Dendritic cell treated with granulocyte-macrophage colony-stimulating factor and Interleukin-4, amounts not matched to agents 40 ng/mL and 50 ng/mL, for 4 days (primary cell): ENCODE data around the gene ETNPPL.

Experiments
- H3K27ac Mint-ChIP-seq: one replicate; pipeline ENCODE4 v1.8.0; 2022; ENCODE audit warnings: mild to moderate bottlenecking, mixed read lengths
- H3K27me3 Mint-ChIP-seq: one replicate; pipeline ENCODE4 v1.8.0; 2022; ENCODE audit warnings: mild to moderate bottlenecking, mixed read lengths
- H3K36me3 Mint-ChIP-seq: one replicate; pipeline ENCODE4 v1.8.0; 2022; ENCODE audit warnings: low read depth, mixed read lengths
- H3K4me1 Mint-ChIP-seq: one replicate; pipeline ENCODE4 v1.8.0; 2022; ENCODE audit warnings: low read depth, mixed read lengths
- H3K4me3 Mint-ChIP-seq: one replicate; pipeline ENCODE4 v1.8.0; 2022; ENCODE audit warnings: mild to moderate bottlenecking, moderate library complexity, mixed read lengths
- H3K9me3 Mint-ChIP-seq: one replicate; pipeline ENCODE4 v1.8.0; 2022; ENCODE audit warnings: mixed read lengths
- intact Hi-C: fragments of 100-400 bp; cut with micrococcal nuclease; formaldehyde crosslinking; loops from one replicate; pipeline ENCODE4 v1.15.0; 2022

ETNPPL gene

DNA sequence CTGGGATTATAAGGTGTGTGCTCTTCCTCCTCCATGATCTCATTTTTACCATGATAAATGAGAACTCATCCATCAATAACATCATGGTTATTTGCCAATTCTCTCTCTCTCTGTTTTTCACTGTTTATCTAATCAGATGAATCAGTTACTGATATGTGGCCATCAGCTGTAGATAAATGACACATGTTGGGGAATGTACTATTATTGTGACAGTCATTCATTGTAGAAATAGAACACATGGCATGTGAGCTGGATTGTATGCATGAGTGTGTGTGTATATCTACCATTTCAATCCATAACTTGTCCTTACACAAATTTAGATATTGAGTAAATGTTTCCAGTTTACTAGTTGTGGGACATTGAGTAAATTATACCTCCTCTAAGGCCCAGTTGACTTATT, 59.5 kb downstream of the ETNPPL start:
- H3K27ac Mint-ChIP-seq, result no peak overlapping the region
- H3K9me3 Mint-ChIP-seq, result no peaks in the 10 kb centered on the region
- no peak overlapping the region for H3K4me3 Mint-ChIP-seq
- H3K27me3 Mint-ChIP-seq, result peaks cover 24% of the 10 kb centered on the region
- intact Hi-C loops, result no loop called here
- H3K4me1 Mint-ChIP-seq, result no peaks in the 10 kb centered on the region
- no peaks in the 10 kb centered on the region for H3K36me3 Mint-ChIP-seq

DNA sequence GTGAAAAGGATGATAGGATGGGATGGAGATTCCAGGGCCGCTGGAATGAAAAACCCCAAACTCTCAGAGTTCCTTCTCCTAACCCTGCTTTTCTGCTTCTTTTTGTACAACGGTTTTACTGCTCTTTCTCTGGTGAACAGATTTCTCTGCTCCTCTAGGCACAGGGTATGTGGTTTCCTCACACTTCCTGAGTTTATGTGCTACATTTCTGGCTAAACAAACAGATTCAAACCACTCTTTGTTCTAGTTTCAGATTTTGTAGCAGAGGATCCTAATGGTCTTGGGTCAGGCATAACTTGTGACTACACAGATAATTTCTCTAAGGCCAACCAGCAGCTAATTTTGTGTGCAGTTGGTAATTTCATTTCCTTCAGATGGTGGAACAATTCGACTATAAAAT, 59.9 kb downstream of the ETNPPL start:
- Mint-ChIP-seq H3K27ac (no peak overlapping the region), H3K36me3 (no peaks in the 10 kb centered on the region), H3K4me3 (no peak overlapping the region), H3K27me3 (peaks cover 25% of the 10 kb centered on the region), H3K4me1 (no peaks in the 10 kb centered on the region), H3K9me3 (no peaks in the 10 kb centered on the region)
- intact Hi-C loops, result no loop called here

DNA sequence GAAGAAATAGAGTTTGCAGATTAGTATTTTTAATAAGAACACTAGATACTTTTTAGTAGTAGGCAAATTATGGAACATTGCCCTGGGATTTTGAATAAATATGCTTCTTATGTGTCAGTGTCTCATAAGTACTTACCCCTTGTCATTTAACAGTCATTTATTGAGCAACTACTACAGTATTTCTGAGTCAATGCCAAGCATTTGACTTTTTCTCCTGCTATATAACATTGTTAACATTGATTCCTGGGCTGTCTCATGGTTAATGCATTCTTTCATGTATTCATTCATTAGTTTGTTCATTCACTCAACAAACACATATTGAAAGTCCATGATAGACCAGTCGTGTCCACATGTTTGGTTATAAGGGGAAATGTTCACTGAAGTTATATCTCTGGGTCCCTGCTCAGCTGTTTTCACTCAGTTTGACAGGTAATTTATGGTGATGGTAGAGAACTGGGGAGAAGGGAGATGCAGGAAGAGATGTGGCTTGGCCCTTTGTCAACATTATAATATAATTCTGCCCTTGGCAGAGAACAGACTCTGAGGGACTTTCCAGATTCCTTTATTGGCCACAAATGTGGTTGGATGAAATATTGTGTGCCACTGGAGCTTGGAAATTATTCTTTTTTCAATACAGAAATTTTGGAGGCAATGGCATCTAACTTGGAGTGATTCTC, 62.6 kb downstream of the ETNPPL start:
- Mint-ChIP-seq H3K4me1 (no peaks in the 10 kb centered on the region), H3K36me3 (no peaks in the 10 kb centered on the region), H3K4me3 (no peak overlapping the region), H3K9me3 (no peaks in the 10 kb centered on the region), H3K27me3 (peaks cover 26% of the 10 kb centered on the region), H3K27ac (no peak overlapping the region)
- intact Hi-C loops, result no loop called here

DNA sequence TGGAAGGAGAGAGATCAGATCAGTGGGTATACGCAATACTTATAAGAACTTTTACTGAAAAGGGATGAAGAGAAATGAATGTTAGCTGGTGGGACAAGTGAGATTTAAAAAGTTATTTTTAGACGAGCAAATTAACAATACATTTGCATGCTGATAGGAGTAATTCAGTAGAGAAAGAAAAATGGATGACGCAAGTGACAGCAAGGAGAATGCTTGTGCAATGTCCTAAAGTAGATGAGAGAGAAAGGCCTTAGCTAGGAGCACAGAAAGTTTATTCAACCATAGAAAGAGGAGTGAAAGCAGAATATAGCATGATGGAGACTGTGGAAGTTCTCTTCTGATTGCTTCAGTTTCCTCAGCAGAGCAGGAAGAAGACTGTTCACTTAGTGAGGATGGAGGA, 66.7 kb downstream of the ETNPPL start:
- no peak overlapping the region for H3K27ac Mint-ChIP-seq
- intact Hi-C loops, result no loop called here
- H3K36me3 Mint-ChIP-seq, result no peaks in the 10 kb centered on the region
- peaks cover 8% of the 10 kb centered on the region for H3K27me3 Mint-ChIP-seq
- no peak overlapping the region for H3K4me3 Mint-ChIP-seq
- no peaks in the 10 kb centered on the region for H3K4me1 Mint-ChIP-seq
- H3K9me3 Mint-ChIP-seq, result no peaks in the 10 kb centered on the region

DNA sequence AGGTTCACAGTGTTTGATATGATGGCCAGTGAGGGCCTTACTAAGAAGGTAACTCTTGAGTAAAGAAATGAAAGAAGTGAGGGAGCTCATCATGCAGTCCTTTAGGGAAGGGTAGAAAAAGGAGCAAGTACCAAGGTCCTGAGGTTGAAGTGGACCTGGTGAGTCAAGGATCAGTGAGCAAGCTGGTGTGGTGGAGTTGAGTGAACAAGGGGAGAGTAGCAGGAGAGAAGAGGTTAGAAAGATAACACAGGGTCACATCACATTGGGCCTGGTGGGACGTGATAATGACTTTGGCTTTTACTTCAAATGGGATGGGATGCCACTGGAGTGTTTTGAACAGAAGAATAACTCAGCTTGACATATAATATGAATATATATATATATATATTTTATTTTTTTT, 67.8 kb downstream of the ETNPPL start:
- H3K9me3 Mint-ChIP-seq, result no peaks in the 10 kb centered on the region
- H3K27me3 Mint-ChIP-seq, result peaks cover 5% of the 10 kb centered on the region
- no peak overlapping the region for H3K4me3 Mint-ChIP-seq
- intact Hi-C loops, result no loop called here
- H3K36me3 Mint-ChIP-seq, result no peaks in the 10 kb centered on the region
- no peak overlapping the region for H3K27ac Mint-ChIP-seq
- no peaks in the 10 kb centered on the region for H3K4me1 Mint-ChIP-seq

DNA sequence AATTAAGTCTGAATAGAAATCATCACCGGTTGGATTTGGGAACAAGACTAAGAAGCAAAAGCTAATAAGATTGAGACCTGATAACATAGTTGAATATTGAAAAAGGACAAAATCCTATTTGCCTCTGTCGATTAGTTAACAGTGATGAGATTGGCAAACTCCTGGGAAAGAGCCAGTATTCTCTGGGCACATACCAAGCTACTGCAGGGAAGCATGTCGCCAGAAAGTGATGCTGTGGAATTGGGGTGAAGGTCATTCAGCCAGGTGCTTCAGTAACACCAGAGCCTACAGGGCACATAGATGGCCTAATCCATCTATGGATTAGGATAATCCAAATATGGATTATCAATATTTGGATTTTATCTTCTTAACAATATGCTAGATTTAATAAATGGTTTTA, 68.4 kb downstream of the ETNPPL start:
- no peak overlapping the region for H3K4me3 Mint-ChIP-seq
- H3K36me3 Mint-ChIP-seq, result no peaks in the 10 kb centered on the region
- H3K4me1 Mint-ChIP-seq, result no peaks in the 10 kb centered on the region
- H3K27ac Mint-ChIP-seq, result no peak overlapping the region
- intact Hi-C loops, result no loop called here
- H3K9me3 Mint-ChIP-seq, result no peaks in the 10 kb centered on the region
- H3K27me3 Mint-ChIP-seq, result peaks cover 5% of the 10 kb centered on the region

DNA sequence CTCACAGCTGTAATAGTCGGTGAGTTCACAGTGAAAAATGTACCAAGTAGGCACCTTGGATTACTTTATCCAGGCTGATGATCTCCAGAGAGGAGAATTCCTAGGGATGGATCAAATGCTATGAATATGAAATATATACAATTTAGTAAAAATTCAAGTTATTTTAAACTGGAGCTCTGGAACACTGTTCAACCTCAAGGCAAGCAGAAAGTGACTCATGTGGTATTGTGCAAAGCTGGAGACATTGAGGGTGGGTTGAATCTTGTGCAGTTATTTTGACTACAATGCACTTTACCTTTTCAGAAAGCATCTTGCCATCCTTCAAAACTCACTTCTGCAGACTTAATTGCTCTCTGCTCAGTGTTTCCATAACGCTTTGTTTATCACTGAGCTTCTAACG, 69.0 kb downstream of the ETNPPL start:
- Mint-ChIP-seq H3K27ac (no peak overlapping the region), H3K9me3 (no peaks in the 10 kb centered on the region), H3K36me3 (no peaks in the 10 kb centered on the region), H3K27me3 (peaks cover 5% of the 10 kb centered on the region), H3K4me3 (no peak overlapping the region), H3K4me1 (no peaks in the 10 kb centered on the region)
- intact Hi-C loops, result no loop called here

DNA sequence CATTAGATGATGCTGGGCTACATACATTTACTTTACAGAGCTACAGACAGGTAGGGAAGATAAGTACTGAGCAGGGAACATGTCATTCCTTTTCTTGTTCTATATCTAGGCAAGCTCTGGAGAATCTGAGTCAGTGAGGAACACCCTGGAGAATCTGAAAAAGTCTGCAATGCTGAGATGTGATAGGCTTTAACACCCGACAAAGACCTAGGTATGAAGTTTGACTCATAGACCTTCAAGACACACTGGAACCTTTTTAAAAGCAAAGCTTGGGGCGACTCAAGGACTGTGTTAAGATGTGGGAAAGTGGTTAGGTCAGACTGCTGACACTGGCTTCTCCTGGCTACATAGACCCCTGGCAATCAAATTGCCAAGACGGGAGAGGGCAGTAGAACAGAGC, 69.6 kb downstream of the ETNPPL start:
- H3K4me1 Mint-ChIP-seq, result no peaks in the 10 kb centered on the region
- intact Hi-C loops, result no loop called here

More for the DNA sequence above, 69.6 kb downstream of the ETNPPL start:
- no peaks in the 10 kb centered on the region for H3K36me3 Mint-ChIP-seq
- peaks cover 2% of the 10 kb centered on the region for H3K27me3 Mint-ChIP-seq
- H3K27ac Mint-ChIP-seq, result no peak overlapping the region
- no peaks in the 10 kb centered on the region for H3K9me3 Mint-ChIP-seq
- no peak overlapping the region for H3K4me3 Mint-ChIP-seq
